Measurements from ENCODE around the gene DDOST. TPM values are rescaled to one million over a fixed set of nuclear protein-coding genes. Genes with fewer than 3 reads are reported as not detected.

The DDOST gene
- total and polyA plus RNA-seq, 2 experiments from 2014 or later: 320 to 405 TPM

- Histone ChIP-seq H3K4me3 (no peak overlapping the region), H3K27me3 (no peaks in the 10 kb centered on the region), H2AFZ (no peak overlapping the region), H3K27ac (no peak overlapping the region), H3K4me1 (ENCODE audit: insufficient read depth) (no peaks in the 10 kb centered on the region), H3K9me2 (replicated peaks; ENCODE audit: insufficient read depth) (no peaks in the 10 kb centered on the region), H3K9me3 (ENCODE audit: low read depth) (no peaks in the 10 kb centered on the region), H3K79me2 (no peaks in the 10 kb centered on the region), H3K36me3 (replicated peaks; ENCODE audit: insufficient read depth, low read depth) (no peaks in the 10 kb centered on the region), H4K20me1 (ENCODE audit: insufficient read depth, poor library complexity, severe bottlenecking) (no peaks in the 10 kb centered on the region), H3K4me2 (no peak overlapping the region)
- TF ChIP-seq CTCF (IDR thresholded peaks at IDR 0.05; ENCODE audit: poor library complexity) (no peak), EZH2 (IDR thresholded peaks at IDR 0.05; ENCODE audit: borderline replicate concordance) (no peak), EZH2phosphoT487 (IDR thresholded peaks at IDR 0.05; ENCODE audit: low read depth, severe bottlenecking, unreplicated experiment) (no peak)
- WGBS (ENCODE audit: low lambda C conversion rate, missing lambda C conversion rate): 97% methylated on average over 5 of the region's 5 CpGs
- no peak for DNase-seq (ENCODE audit: low spot score)
Observed at GRCh38 chr1:20708891-20709290, 47.7 kb upstream of the DDOST start.

GRCh38 chr1:20708057-20708456 is 46.9 kb upstream of the DDOST start:
- no peaks in the 10 kb centered on the region for H3K9me3 ChIP-seq (ENCODE audit: low read depth)
- no peaks in the 10 kb centered on the region for H3K36me3 ChIP-seq (replicated peaks; ENCODE audit: insufficient read depth, low read depth)
- H3K27ac ChIP-seq: no peak overlapping the region
- no peak overlapping the region for H3K4me3 ChIP-seq
- TF ChIP-seq EZH2phosphoT487 (IDR thresholded peaks at IDR 0.05; ENCODE audit: low read depth, severe bottlenecking, unreplicated experiment): no peak
- no peak for TF ChIP-seq CTCF (IDR thresholded peaks at IDR 0.05; ENCODE audit: poor library complexity)
- no peak for TF ChIP-seq EZH2 (IDR thresholded peaks at IDR 0.05; ENCODE audit: borderline replicate concordance)
- no peaks in the 10 kb centered on the region for H4K20me1 ChIP-seq (ENCODE audit: insufficient read depth, poor library complexity, severe bottlenecking)
- H3K9me2 ChIP-seq (replicated peaks; ENCODE audit: insufficient read depth): no peaks in the 10 kb centered on the region
- H3K4me1 ChIP-seq (ENCODE audit: insufficient read depth): no peaks in the 10 kb centered on the region
- 91% methylated on average over 6 of the region's 6 CpGs for WGBS (ENCODE audit: low lambda C conversion rate, missing lambda C conversion rate)
- H3K27me3 ChIP-seq: no peaks in the 10 kb centered on the region
- no peak overlapping the region for H2AFZ ChIP-seq
- DNase-seq (ENCODE audit: low spot score): no peak
- no peak overlapping the region for H3K4me2 ChIP-seq
- no peaks in the 10 kb centered on the region for H3K79me2 ChIP-seq

GRCh38 chr1:20706841-20707240 is 45.7 kb upstream of the DDOST start:
- no peak for TF ChIP-seq EZH2 (IDR thresholded peaks at IDR 0.05; ENCODE audit: borderline replicate concordance)
- TF ChIP-seq EZH2phosphoT487 (IDR thresholded peaks at IDR 0.05; ENCODE audit: low read depth, severe bottlenecking, unreplicated experiment): no peak
- no peak for TF ChIP-seq CTCF (IDR thresholded peaks at IDR 0.05; ENCODE audit: poor library complexity)
- Histone ChIP-seq H3K27ac (no peak overlapping the region), H3K4me2 (no peak overlapping the region), H3K9me3 (ENCODE audit: low read depth) (no peaks in the 10 kb centered on the region), H3K9me2 (replicated peaks; ENCODE audit: insufficient read depth) (no peaks in the 10 kb centered on the region), H3K79me2 (no peaks in the 10 kb centered on the region), H3K4me1 (ENCODE audit: insufficient read depth) (no peaks in the 10 kb centered on the region), H3K27me3 (no peaks in the 10 kb centered on the region), H3K36me3 (replicated peaks; ENCODE audit: insufficient read depth, low read depth) (no peaks in the 10 kb centered on the region), H2AFZ (no peak overlapping the region), H3K4me3 (no peak overlapping the region), H4K20me1 (ENCODE audit: insufficient read depth, poor library complexity, severe bottlenecking) (no peaks in the 10 kb centered on the region)
- DNase-seq (ENCODE audit: low spot score): no peak
- 72% methylated on average over 5 of the region's 5 CpGs for WGBS (ENCODE audit: low lambda C conversion rate, missing lambda C conversion rate)
